SU-DHL-6 (cell line): ENCODE results near the gene C12orf57.
A peak's percentile ranks its signal among the peaks of the same experiment; 100 is the strongest.

Source experiments
- H2AFZ ChIP-seq: fragments of 200-600 bp; sonication (generic); 2 replicates; pipeline ENCODE4 v1.6.1; 2014; ENCODE audit warnings: low read depth, mild to moderate bottlenecking, moderate library complexity, mixed read lengths, antibody characterized with exemption, low read length; ENCODE audit not compliant: severe bottlenecking
- H3F3A ChIP-seq: fragments of 200-600 bp; shearing (Covaris generic); 2 replicates; pipeline ENCODE4 v1.6.0; 2016; ENCODE audit warnings: antibody characterized with exemption, mild to moderate bottlenecking; ENCODE audit not compliant: insufficient read depth
- H3K27ac ChIP-seq: fragments of 200-600 bp; sonication (generic); 2 replicates; pipeline ENCODE4 v1.5.1; 2016; ENCODE audit warnings: low read depth, mild to moderate bottlenecking, low read length, moderate library complexity, mixed read lengths
- H3K27me3 ChIP-seq: fragments of 200-600 bp; sonication (generic), shearing (Covaris generic); 2 replicates; pipeline ENCODE4 v1.6.0; 2014; ENCODE audit warnings: mild to moderate bottlenecking, low read length
- H3K36me3 ChIP-seq: fragments of 200-600 bp; sonication (generic); 2 replicates; pipeline ENCODE4 v1.6.1; 2014; ENCODE audit warnings: mild to moderate bottlenecking, low read length, mixed read lengths
- H3K4me2 ChIP-seq: fragments of 300-600, 200-600 bp; shearing (Covaris generic), sonication (generic); 2 replicates; pipeline ENCODE4 v1.6.0; 2014; ENCODE audit warnings: low read length, low read depth, mild to moderate bottlenecking; ENCODE audit not compliant: poor library complexity, severe bottlenecking
- H3K4me3 ChIP-seq: fragments of 200-600 bp; sonication (generic); 2 replicates; pipeline ENCODE4 v1.5.1; 2014; ENCODE audit warnings: antibody characterized with exemption, low read length, mild to moderate bottlenecking, mixed read lengths; ENCODE audit not compliant: insufficient read depth, poor library complexity, severe bottlenecking
- H3K79me2 ChIP-seq: fragments of 200-600 bp; sonication (generic); 2 replicates; pipeline ENCODE4 v1.6.1; 2014; ENCODE audit warnings: mild to moderate bottlenecking, low read length, moderate library complexity; ENCODE audit not compliant: insufficient read depth
- H3K9ac ChIP-seq: fragments of 200-600 bp; sonication (generic); 2 replicates; pipeline ENCODE4 v1.7.0; 2014; ENCODE audit warnings: mild to moderate bottlenecking, low read length
- H3K9me2 ChIP-seq: fragments of 200-600 bp; sonication (generic); replicated peaks from 2 replicates; pipeline ENCODE4 v1.6.1; 2014; ENCODE audit warnings: low read length; ENCODE audit not compliant: insufficient read depth
- H3K9me3 ChIP-seq: fragments of 200-600 bp; sonication (generic); 2 replicates; pipeline ENCODE4 v1.6.1; 2014; ENCODE audit warnings: low read length, mixed read lengths; ENCODE audit not compliant: insufficient read depth
- H4K20me1 ChIP-seq: fragments of 200-600 bp; sonication (generic); 2 replicates; pipeline ENCODE4 v1.6.1; 2014; ENCODE audit warnings: low read depth, mild to moderate bottlenecking, antibody characterized with exemption, low read length, moderate library complexity, mixed read lengths
- CTCF ChIP-seq: fragments of 200-600 bp; sonication (generic); IDR thresholded peaks from one replicate; pipeline ENCODE4 v1.5.1; 2017; ENCODE audit warnings: antibody characterized with exemption, mild to moderate bottlenecking, low read length, moderate library complexity; ENCODE audit not compliant: insufficient read depth, poor library complexity, severe bottlenecking
- EZH2phosphoT487 ChIP-seq: fragments of 200-600 bp; sonication (generic), shearing (Covaris generic); conservative IDR thresholded peaks from 2 replicates; pipeline ENCODE4 v1.6.1; 2018; ENCODE audit warnings: mild to moderate bottlenecking, antibody characterized with exemption, low read length, moderate library complexity, mixed read lengths

Gene C12orf57

GRCh38 chr12:6957151-6957701, 13.4 kb downstream of the C12orf57 start:
- H3K9me3 ChIP-seq = no peaks in the 10 kb centered on the region
- no peak for TF ChIP-seq EZH2phosphoT487
- no peaks in the 10 kb centered on the region for H3K9me2 ChIP-seq
- H4K20me1 ChIP-seq = no peaks in the 10 kb centered on the region
- H3K36me3 ChIP-seq = no peaks in the 10 kb centered on the region
- no peaks in the 10 kb centered on the region for H3K79me2 ChIP-seq
- H3K4me2 ChIP-seq = no peak overlapping the region
- no peak overlapping the region for H3K27ac ChIP-seq
- no peak overlapping the region for H3K4me3 ChIP-seq
- no peaks in the 10 kb centered on the region for H3K27me3 ChIP-seq
- no peaks in the 10 kb centered on the region for H3F3A ChIP-seq
- H2AFZ ChIP-seq = no peak overlapping the region
- H3K9ac ChIP-seq = no peak overlapping the region

DNA sequence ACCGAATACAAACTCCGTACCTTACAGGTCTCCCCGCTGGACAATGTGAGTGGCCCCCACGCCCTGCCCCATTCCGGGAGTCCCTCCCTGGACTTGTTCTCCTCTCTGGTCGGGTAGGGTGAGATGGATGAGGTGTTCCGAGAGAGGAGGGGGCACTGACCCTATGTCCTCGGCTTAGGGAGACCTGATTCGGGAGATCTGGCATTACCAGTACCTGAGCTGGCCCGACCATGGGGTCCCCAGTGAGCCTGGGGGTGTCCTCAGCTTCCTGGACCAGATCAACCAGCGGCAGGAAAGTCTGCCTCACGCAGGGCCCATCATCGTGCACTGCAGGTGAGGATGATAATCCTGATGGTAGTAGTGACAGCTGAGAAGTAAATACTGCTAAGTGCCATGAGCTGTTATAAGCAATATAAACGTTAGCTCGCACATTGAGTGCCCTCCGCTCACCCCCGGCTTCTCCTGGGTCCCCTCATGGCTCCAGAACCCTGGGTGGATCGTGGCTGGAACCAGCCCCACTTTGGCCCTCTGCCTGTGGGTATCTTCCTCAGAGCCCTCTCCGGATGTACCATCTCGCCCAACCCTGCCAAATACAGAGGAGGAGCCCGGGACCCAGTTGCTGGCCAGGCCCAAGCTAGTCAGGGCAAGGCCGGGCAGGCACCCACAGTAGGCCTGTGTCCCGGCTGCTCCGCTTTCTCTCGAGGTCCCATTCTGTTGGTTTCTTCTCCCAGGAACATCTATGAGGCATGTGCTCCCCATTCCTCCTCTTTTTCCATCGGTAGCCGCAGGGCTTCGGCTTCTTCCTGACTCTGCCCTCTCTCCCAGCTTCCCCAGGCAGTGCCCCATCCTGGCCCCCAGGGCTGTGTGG, 14.2 kb downstream of the C12orf57 start:
- TF ChIP-seq CTCF = no peak
- TF ChIP-seq EZH2phosphoT487 = no peak
- H3K4me3 ChIP-seq = peak overlapping the region; percentile 23
- H3K27ac ChIP-seq = no peak overlapping the region
- no peak overlapping the region for H2AFZ ChIP-seq
- peak overlapping the region; percentile 61 for H3K4me2 ChIP-seq
- H3K9ac ChIP-seq = peak overlapping the region; percentile 33
- no peaks in the 10 kb centered on the region for H4K20me1 ChIP-seq
- no peaks in the 10 kb centered on the region for H3K9me2 ChIP-seq
- H3K9me3 ChIP-seq = no peaks in the 10 kb centered on the region
- H3F3A ChIP-seq = no peaks in the 10 kb centered on the region
- H3K27me3 ChIP-seq = no peaks in the 10 kb centered on the region
- no peaks in the 10 kb centered on the region for H3K36me3 ChIP-seq
- H3K79me2 ChIP-seq = no peaks in the 10 kb centered on the region

DNA sequence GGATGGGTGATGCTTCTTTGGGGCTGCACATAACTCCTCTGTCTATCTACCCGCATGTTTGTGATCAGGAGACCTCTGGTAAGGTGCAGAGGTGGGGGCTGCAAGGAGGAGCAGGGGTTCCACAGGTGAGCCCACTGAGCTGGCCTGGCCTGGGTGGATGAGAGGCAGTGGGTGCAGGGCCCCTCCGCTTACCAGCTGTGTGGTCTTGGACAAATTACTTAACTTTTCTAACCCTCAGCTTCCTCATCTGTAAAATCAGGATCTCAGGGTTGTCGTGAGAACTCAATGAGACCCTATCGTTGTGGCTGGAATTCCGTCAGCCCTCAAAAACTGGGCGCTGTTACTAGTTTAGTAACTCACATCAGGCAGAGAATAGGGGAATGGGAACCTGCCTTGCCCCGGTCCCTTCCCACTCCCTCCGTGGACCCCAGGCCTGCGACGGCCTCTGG, 14.8 kb downstream of the C12orf57 start:
- Histone ChIP-seq H3K9ac (peak overlapping the region; percentile 33), H2AFZ (no peak overlapping the region), H4K20me1 (no peaks in the 10 kb centered on the region), H3K9me3 (no peaks in the 10 kb centered on the region), H3K27me3 (no peaks in the 10 kb centered on the region), H3K9me2 (no peaks in the 10 kb centered on the region), H3K79me2 (no peaks in the 10 kb centered on the region), H3K4me3 (peak overlapping the region; percentile 23), H3K4me2 (peak overlapping the region; percentile 61), H3K27ac (0 out of 2 replicates have a peak overlapping the region, but pooled peaks have one; percentile 19), H3K36me3 (no peaks in the 10 kb centered on the region), H3F3A (no peaks in the 10 kb centered on the region)
- TF ChIP-seq EZH2phosphoT487 (no peak), CTCF (no peak)
